HL-60/S4 (cell line): Measurements from ENCODE around the gene OTUB2.
"Not testable (repeated sequence)": the region's sequence is repeated elsewhere in the genome, so short reads cannot be mapped to it uniquely, and the experiment has no call there.

Source experiments
- in situ Hi-C: fragments of 300-500 bp; cut with MboI; formaldehyde crosslinking; loops from 2 replicates; pipeline ENCODE4 v1.14.3; 2022; ENCODE audit warnings: low sequenced_read_pairs

OTUB2 gene

GRCh38 chr14:94052662-94053061 lies 26.5 kb downstream of the OTUB2 start:
- in situ Hi-C loops: no loop called here

GRCh38 chr14:94054401-94054800 lies 28.3 kb downstream of the OTUB2 start:
- in situ Hi-C loops: no loop called here

GRCh38 chr14:94054936-94055335 lies 28.8 kb downstream of the OTUB2 start:
- in situ Hi-C loops: no loop called here

- in situ Hi-C loops: no loop called here
Measured at GRCh38 chr14:94056579-94057308, 30.6 kb downstream of the OTUB2 start.

GRCh38 chr14:94058128-94058673 lies 32.1 kb downstream of the OTUB2 start:
- in situ Hi-C loops: no loop called here

- in situ Hi-C loops: no loop called here
Measured at GRCh38 chr14:94058674-94059138, 32.6 kb downstream of the OTUB2 start.

- in situ Hi-C loops: no loop called here
Measured at GRCh38 chr14:94059998-94060397, 33.9 kb downstream of the OTUB2 start.

- in situ Hi-C loops: no loop called here
Measured at GRCh38 chr14:94062344-94062940, 36.3 kb downstream of the OTUB2 start.

- in situ Hi-C loops: no loop called here
Measured at GRCh38 chr14:94066089-94066676, 40.0 kb downstream of the OTUB2 start.

GRCh38 chr14:94072076-94072475 lies 45.9 kb downstream of the OTUB2 start:
- in situ Hi-C loops: not testable (repeated sequence)

- in situ Hi-C loops: no loop called here
Measured at GRCh38 chr14:94074534-94074933, 48.4 kb downstream of the OTUB2 start.

GRCh38 chr14:94075008-94075407 lies 48.9 kb downstream of the OTUB2 start:
- in situ Hi-C loops: no loop called here

GRCh38 chr14:94077111-94077821 lies 51.1 kb downstream of the OTUB2 start:
- in situ Hi-C loops: no loop called here

GRCh38 chr14:94077823-94078222 lies 51.7 kb downstream of the OTUB2 start:
- in situ Hi-C loops: no loop called here

GRCh38 chr14:94079891-94080620 lies 53.9 kb downstream of the OTUB2 start:
- in situ Hi-C loops: no loop called here

GRCh38 chr14:94080621-94081385 lies 54.7 kb downstream of the OTUB2 start, which contains the start of the genes DDX24 and IFI27L1:
DDX24 (minus strand) TSS chr14:94081202; CDS start chr14:94079742, 1,460 bp downstream.
IFI27L1 (plus strand) TSS chr14:94081310; CDS start chr14:94096938, 15,628 bp downstream.
- in situ Hi-C loops: no loop called here

GRCh38 chr14:94081386-94081820 lies 55.3 kb downstream of the OTUB2 start:
- in situ Hi-C loops: no loop called here

GRCh38 chr14:94087891-94088290 lies 61.8 kb downstream of the OTUB2 start:
- in situ Hi-C loops: no loop called here

GRCh38 chr14:94088516-94088915 lies 62.4 kb downstream of the OTUB2 start:
- in situ Hi-C loops: no loop called here

GRCh38 chr14:94089479-94089878 lies 63.3 kb downstream of the OTUB2 start:
- in situ Hi-C loops: no loop called here
